ENCODE results near the gene ZNF546. TPM values are rescaled to one million over a fixed set of nuclear protein-coding genes. Genes with fewer than 3 reads are reported as not detected.

The ZNF546 gene
- total and polyA plus RNA-seq, 12 donors: 0.72 to 13.5 (median 7.6) TPM

DNA sequence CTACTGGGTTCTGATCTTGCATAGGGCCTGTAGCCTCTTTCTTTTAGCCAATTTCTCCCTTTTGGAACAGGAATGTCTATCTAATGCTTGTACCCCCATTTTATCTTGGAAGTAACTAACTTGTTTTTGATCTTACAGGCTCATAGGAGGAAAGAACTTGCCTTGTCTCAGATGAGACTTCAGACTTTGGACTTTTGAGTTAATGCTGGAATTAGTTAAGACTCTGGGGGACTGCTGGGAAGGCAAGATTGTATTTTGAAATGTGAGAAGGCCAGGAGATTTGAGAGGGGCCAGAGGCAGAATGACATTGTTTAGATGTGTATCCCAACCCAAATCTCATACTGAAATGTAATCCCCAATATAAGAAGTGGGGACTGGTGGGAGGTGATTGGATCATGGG lies 2.5 kb upstream of the ZNF546 start:
- DNase-seq (no peak), ATAC-seq (no peak)
- Histone ChIP-seq H3K27me3 (no peaks in the 10 kb centered on the region), H3K4me1 (peaks cover 0 to 24% (median 18%) of the 10 kb centered on the region in 9 donors), H3K4me3 (no peak overlapping the region), H3K9me3 (peaks cover 0 to 12% (median 0%) of the 10 kb centered on the region in 11 donors), H3K36me3 (peaks cover 0 to 15% (median 0%) of the 10 kb centered on the region in 9 donors), H3K27ac (no peak overlapping the region)
- TF ChIP-seq, protein P1, sequence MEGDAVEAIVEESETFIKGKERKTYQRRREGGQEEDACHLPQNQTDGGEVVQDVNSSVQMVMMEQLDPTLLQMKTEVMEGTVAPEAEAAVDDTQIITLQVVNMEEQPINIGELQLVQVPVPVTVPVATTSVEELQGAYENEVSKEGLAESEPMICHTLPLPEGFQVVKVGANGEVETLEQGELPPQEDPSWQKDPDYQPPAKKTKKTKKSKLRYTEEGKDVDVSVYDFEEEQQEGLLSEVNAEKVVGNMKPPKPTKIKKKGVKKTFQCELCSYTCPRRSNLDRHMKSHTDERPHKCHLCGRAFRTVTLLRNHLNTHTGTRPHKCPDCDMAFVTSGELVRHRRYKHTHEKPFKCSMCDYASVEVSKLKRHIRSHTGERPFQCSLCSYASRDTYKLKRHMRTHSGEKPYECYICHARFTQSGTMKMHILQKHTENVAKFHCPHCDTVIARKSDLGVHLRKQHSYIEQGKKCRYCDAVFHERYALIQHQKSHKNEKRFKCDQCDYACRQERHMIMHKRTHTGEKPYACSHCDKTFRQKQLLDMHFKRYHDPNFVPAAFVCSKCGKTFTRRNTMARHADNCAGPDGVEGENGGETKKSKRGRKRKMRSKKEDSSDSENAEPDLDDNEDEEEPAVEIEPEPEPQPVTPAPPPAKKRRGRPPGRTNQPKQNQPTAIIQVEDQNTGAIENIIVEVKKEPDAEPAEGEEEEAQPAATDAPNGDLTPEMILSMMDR (IDR thresholded peaks at IDR 0.05): no peak
- intact Hi-C loops (cut with DNase I): loop anchor here in 1 of 10 donors (2.0 kb wide), 1 partner anchor 22 kb away; no protein-coding TSS in a partner anchor

DNA sequence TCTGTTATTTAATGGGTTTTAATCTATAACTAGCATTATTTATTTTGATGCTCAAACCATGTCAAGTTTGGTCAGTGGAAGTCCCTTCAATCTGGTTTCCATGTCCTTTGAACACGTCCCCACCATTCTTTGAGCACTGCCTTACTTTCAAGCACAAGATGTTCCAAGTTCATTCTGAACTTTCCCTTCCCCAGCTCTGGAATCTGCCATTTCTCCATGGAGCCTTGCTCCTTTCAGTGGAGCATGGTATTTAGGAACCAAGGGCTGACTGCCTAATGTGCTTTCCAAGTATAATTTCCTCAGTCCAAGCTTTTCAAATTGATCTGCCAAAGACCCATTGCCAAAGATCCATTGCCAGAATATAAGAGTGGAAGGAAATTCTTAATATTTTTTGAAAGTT lies 1.1 kb upstream of the ZNF546 start:
- WGBS, 2 donors: 77 to 79% methylated on average over 1 of the region's 1 CpG
- intact Hi-C loops (cut with DNase I): loop anchor here in 5 of 10 donors (2.0 kb wide), 2 partner anchors 23 to 25 kb away; partner anchors contain the start of gene PSMC4 (in 3 of the 5)
- Histone ChIP-seq H3K4me3 (peak overlapping the region in 8 of 10 donors; percentile 64 to 83 (median 70)), H3K27me3 (no peaks in the 10 kb centered on the region), H3K9me3 (peaks cover 0 to 12% (median 0%) of the 10 kb centered on the region in 11 donors), H3K27ac (peak overlapping the region in 3 of 10 donors; percentile 90 to 94 (median 92)), H3K36me3 (peaks cover 0 to 28% (median 0%) of the 10 kb centered on the region in 9 donors), H3K4me1 (peaks cover 0 to 24% (median 18%) of the 10 kb centered on the region in 9 donors)
- no peak for DNase-seq
- TF ChIP-seq, protein P1 (IDR thresholded peaks at IDR 0.05): no peak
- no peak for ATAC-seq

DNA sequence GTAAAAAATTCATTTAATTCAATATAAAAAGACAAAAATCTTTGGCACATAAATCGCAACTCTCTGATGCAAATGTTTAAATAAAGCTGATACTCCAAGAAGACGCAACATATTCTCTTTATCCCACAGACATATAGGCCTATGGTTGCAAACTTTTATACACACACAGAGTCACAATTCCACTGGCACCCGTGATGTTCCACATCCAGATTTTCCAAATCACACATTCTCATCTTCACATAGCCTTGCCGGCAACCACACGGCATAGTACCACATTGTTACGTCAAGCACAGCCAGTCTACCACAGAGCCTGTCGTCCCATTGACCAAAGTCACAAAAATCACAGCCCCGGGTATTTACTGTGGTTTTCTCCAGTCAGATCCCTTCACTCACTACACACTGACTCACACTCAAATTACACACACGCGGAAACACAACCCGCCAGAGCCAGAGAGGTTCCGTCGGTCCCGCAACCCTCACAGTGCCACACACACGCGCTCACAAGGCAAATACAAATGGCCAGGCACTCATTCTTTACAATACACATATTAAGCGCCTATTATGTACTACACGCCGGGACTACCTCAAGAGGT lies 546 bp upstream of the ZNF546 start:
- Histone ChIP-seq H3K27ac (peak overlapping the region; percentile 82 to 95 (median 91)), H3K36me3 (peaks cover 0 to 30% (median 0%) of the 10 kb centered on the region in 9 donors), H3K4me1 (peaks cover 0 to 24% (median 18%) of the 10 kb centered on the region in 9 donors), H3K9me3 (peaks cover 0 to 12% (median 0%) of the 10 kb centered on the region in 11 donors), H3K4me3 (peak overlapping the region; percentile 64 to 83 (median 72)), H3K27me3 (no peaks in the 10 kb centered on the region)
- DNase-seq: no peak
- ATAC-seq: peak; percentile 14 to 59 (median 51)
- WGBS, 2 donors: 10% methylated on average over 19 of the region's 19 CpGs
- TF ChIP-seq, protein P1 (IDR thresholded peaks at IDR 0.05): no peak
- intact Hi-C loops (cut with DNase I): loop anchor here in 4 of 10 donors (2.0 kb wide), 2 partner anchors 24 to 26 kb away; partner anchors contain the start of gene PSMC4 (in 3 of the 4)

DNA sequence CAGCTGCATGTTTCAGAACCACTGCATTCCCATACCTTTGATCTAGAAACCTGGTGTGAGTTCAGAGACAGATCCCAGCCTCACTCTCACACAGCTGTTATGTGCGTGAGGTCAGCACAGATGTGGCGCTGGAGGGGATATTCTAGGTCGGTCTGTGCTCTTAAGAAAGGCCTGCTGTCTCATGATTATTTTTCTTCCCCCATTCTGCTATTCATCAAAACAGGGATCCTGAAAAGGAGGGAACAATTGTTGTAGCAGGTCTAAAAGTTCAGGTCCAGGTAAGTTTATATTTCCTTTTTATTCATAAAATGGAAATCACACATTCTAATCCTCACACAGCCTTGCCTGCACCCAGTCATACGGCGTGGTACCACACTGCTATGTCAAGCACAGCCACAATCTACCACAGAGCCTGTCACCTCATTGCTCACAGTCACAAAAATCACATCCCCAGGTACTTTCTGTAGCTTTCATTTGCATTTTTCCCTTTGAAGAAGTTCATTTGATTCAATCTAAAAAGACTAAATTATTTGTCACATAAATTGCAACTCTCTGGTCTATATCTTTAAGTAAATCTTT lies 867 bp downstream of the ZNF546 start:
- 69 to 77% methylated on average over 5 of the region's 5 CpGs for WGBS, 2 donors
- Histone ChIP-seq H3K4me1 (peaks cover 0 to 24% (median 18%) of the 10 kb centered on the region in 9 donors), H3K4me3 (peak overlapping the region in 9 of 10 donors; percentile 64 to 83 (median 71)), H3K27ac (peak overlapping the region; percentile 82 to 95 (median 91)), H3K9me3 (peaks cover 0 to 12% (median 0%) of the 10 kb centered on the region in 11 donors), H3K36me3 (peaks cover 0 to 32% (median 0%) of the 10 kb centered on the region in 9 donors), H3K27me3 (no peaks in the 10 kb centered on the region)
- intact Hi-C loops (cut with DNase I): loop anchor here in 4 of 10 donors (2.0 kb wide), 2 partner anchors 25 to 27 kb away; partner anchors contain the start of gene PSMC4 (in 3 of the 4)
- TF ChIP-seq, protein P1 (IDR thresholded peaks at IDR 0.05): no peak
- ATAC-seq: peak in 6 of 8 donors; percentile 6 to 23 (median 15)
- DNase-seq: no peak
